C4-2B (cell line): ENCODE results near the gene RBBP8.
A peak's percentile ranks its signal among the peaks of the same experiment; 100 is the strongest.

ENCODE experiments used
- H3K27ac ChIP-seq: fragments of 450-650 bp; 2 replicates; pipeline ENCODE4 v1.5.1; 2017
- ZFX ChIP-seq: fragments of 450-650 bp; IDR thresholded peaks from 2 replicates; pipeline ENCODE4 v1.6.1; 2017
- TF ChIP-seq, protein P1 (sequence below): fragments of 450-650 bp; conservative IDR thresholded peaks from 2 replicates; pipeline ENCODE4 v1.5.1; 2017; ENCODE audit warnings: mild to moderate bottlenecking

The RBBP8 gene

GRCh38 chr18:22928339-22928738 lies 4.8 kb upstream of the RBBP8 start:
- TF ChIP-seq, protein P1, sequence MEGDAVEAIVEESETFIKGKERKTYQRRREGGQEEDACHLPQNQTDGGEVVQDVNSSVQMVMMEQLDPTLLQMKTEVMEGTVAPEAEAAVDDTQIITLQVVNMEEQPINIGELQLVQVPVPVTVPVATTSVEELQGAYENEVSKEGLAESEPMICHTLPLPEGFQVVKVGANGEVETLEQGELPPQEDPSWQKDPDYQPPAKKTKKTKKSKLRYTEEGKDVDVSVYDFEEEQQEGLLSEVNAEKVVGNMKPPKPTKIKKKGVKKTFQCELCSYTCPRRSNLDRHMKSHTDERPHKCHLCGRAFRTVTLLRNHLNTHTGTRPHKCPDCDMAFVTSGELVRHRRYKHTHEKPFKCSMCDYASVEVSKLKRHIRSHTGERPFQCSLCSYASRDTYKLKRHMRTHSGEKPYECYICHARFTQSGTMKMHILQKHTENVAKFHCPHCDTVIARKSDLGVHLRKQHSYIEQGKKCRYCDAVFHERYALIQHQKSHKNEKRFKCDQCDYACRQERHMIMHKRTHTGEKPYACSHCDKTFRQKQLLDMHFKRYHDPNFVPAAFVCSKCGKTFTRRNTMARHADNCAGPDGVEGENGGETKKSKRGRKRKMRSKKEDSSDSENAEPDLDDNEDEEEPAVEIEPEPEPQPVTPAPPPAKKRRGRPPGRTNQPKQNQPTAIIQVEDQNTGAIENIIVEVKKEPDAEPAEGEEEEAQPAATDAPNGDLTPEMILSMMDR, result no peak
- TF ChIP-seq ZFX, result no peak
- no peak overlapping the region for H3K27ac ChIP-seq

DNA sequence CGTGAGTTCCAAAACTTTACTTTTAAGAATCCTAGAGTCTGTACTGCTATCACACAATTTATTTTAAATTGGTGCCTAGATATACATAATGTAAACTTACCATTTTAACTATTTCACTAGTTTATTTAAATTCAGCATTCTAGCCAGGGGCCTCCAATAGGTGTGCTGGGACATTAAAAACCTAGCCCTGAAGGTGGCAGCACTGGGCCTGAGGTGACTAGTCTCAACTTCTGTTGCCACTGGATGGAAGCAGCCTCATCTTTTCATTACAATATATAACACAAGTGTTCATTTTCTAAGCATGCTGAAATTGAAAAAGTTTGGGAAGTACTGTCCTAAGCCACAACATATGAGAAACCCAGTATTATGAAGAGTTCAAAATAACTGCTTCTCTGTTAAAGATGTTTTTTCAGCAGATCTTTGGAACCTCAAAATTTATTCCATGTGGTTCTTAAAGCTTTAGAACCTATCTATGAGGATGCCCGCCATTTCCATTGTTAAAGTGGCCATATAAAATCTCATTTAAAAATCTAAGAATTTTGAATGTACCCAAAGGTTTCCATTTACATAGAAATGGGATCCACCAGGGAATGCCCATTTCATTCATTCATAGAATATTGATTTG lies 2.9 kb upstream of the RBBP8 start:
- H3K27ac ChIP-seq, result no peak overlapping the region
- no peak for TF ChIP-seq ZFX
- TF ChIP-seq, protein P1, result peak; percentile 95

DNA sequence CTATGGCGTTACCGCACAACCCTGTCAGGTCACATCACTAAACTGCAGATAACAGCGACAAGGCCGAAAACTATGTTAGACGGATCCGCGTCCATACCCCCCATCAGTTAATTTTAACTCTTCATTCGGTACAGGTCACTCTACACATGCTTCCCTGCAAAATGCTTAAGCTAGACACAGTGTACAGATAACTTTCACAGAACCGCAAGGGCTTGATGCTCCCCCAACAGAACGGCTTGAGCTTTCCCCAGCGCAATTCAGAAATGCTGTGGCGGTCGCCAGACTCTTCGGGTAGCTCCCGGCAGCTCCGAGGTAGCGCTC lies 283 bp upstream of the RBBP8 start:
- H3K27ac ChIP-seq, result peak overlapping the region; percentile 86
- TF ChIP-seq ZFX, result no peak
- TF ChIP-seq, protein P1, result no peak

DNA sequence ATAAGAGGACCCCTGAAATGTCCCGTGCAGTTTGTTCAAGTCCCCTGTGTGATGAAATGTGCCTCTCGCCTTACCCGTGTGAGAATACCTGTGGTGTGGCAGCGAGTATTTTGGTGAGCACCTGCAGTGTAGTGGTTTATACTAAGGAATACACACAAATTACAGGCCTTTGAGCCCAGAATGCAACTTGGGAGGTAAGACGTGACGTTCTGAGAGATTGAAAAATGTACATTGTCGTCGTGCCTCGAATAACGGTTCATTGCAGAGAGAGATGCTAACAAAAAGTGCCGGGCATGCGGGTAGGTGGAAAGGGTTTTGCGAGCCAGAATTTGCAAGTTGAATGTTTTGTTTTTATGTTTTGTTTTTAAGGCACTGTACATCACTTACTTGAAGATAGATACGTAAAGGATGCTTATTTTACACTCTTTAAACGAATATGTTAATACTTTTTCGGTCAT lies 867 bp downstream of the RBBP8 start:
- TF ChIP-seq, protein P1, result no peak
- no peak for TF ChIP-seq ZFX
- H3K27ac ChIP-seq, result peak overlapping the region; percentile 86

- no peak overlapping the region for H3K27ac ChIP-seq
- TF ChIP-seq, protein P1, result no peak
- TF ChIP-seq ZFX, result no peak
Measured at GRCh38 chr18:22934789-22935188, 1.7 kb downstream of the RBBP8 start.

- no peak overlapping the region for H3K27ac ChIP-seq
- TF ChIP-seq, protein P1, result no peak
- no peak for TF ChIP-seq ZFX
Measured at GRCh38 chr18:22935431-22935830, 2.3 kb downstream of the RBBP8 start.

DNA sequence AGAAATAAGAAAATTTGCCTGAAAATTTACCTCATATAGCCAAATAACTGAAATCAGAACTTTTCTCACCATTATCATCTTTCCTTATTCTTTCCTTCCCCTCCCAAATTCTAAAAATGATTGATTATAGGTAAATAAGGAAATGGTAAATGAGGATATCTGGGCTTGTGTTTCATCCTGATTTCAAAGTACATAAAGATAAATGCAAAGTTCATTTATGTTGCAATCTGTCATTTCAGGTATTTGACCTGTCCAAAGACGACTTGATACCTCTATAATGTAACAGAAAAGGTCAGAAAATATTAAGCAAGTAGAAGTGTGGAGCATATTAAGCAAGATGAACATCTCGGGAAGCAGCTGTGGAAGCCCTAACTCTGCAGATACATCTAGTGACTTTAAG lies 3.4 kb downstream of the RBBP8 start:
- H3K27ac ChIP-seq, result no peak overlapping the region
- no peak for TF ChIP-seq ZFX
- TF ChIP-seq, protein P1, result no peak
